NCI-H748 (cell line): ENCODE results near the gene ARHGAP23.
"Not testable (repeated sequence)": the region's sequence is repeated elsewhere in the genome, so short reads cannot be mapped to it uniquely, and the experiment has no call there.

ENCODE experiments used
- DNase-seq: peaks from one replicate; lab custom pipeline; 2025; ENCODE audit not compliant: unreplicated experiment; lab: John Stamatoyannopoulos, UW

The ARHGAP23 gene

GRCh38 chr17:38511150-38512108 is 83.2 kb downstream of the ARHGAP23 start:
- DNase-seq: no peak

- DNase-seq: no peak
Measured at GRCh38 chr17:38512473-38513058, 84.3 kb downstream of the ARHGAP23 start.

GRCh38 chr17:38526526-38526925 is 98.3 kb downstream of the ARHGAP23 start:
- DNase-seq: peak; percentile 14

GRCh38 chr17:38528141-38528540 is 99.9 kb downstream of the ARHGAP23 start:
- DNase-seq: peak; percentile 47

- not testable (repeated sequence) for DNase-seq
Measured at GRCh38 chr17:38530856-38531255, 102.6 kb downstream of the ARHGAP23 start.

- not testable (repeated sequence) for DNase-seq
Measured at GRCh38 chr17:38531761-38532160, 103.5 kb downstream of the ARHGAP23 start.

- no peak for DNase-seq
Measured at GRCh38 chr17:38532451-38532850, 104.2 kb downstream of the ARHGAP23 start.

- DNase-seq: no peak
Measured at GRCh38 chr17:38533241-38533640, 105.0 kb downstream of the ARHGAP23 start.

GRCh38 chr17:38533866-38534497 is 105.7 kb downstream of the ARHGAP23 start:
- no peak for DNase-seq

- DNase-seq: no peak
Measured at GRCh38 chr17:38534498-38534885, 106.2 kb downstream of the ARHGAP23 start.

- no peak for DNase-seq
Measured at GRCh38 chr17:38535886-38536285, 107.6 kb downstream of the ARHGAP23 start.

- no peak for DNase-seq
Measured at GRCh38 chr17:38536661-38537060, 108.4 kb downstream of the ARHGAP23 start.

- DNase-seq: peak; percentile 94
Measured at GRCh38 chr17:38538906-38539305, 110.6 kb downstream of the ARHGAP23 start.

- peak; percentile 87 for DNase-seq
Measured at GRCh38 chr17:38539386-38539785, 111.1 kb downstream of the ARHGAP23 start.

GRCh38 chr17:38540514-38541045 is 112.3 kb downstream of the ARHGAP23 start:
- no peak for DNase-seq

GRCh38 chr17:38541281-38541680 is 113.0 kb downstream of the ARHGAP23 start:
- no peak for DNase-seq

- no peak for DNase-seq
Measured at GRCh38 chr17:38542286-38542685, 114.0 kb downstream of the ARHGAP23 start.

GRCh38 chr17:38543403-38544174 is 115.3 kb downstream of the ARHGAP23 start:
- DNase-seq: no peak

GRCh38 chr17:38544175-38544838 is 116.0 kb downstream of the ARHGAP23 start:
- DNase-seq: no peak

GRCh38 chr17:38544839-38545209 is 116.6 kb downstream of the ARHGAP23 start:
- no peak for DNase-seq
